ENCODE measurements around the gene BRPF1. TPM values are rescaled to one million over a fixed set of nuclear protein-coding genes. Genes with fewer than 3 reads are reported as not detected.

Gene BRPF1
- total RNA-seq, 1 experiment from 2014 or later: 20.4 TPM

GRCh38 chr3:9742560-9742959 lies 11.0 kb downstream of the BRPF1 start:
- DNase-seq: no peak
- Mint-ChIP-seq H3K4me3 (ENCODE audit: low read depth, unreplicated experiment) (no peak overlapping the region), H3K4me1 (ENCODE audit: low read depth, unreplicated experiment) (no peaks in the 10 kb centered on the region), H3K9me3 (ENCODE audit: low read depth, unreplicated experiment) (no peaks in the 10 kb centered on the region), H3K27ac (ENCODE audit: unreplicated experiment) (no peak overlapping the region), H3K36me3 (ENCODE audit: insufficient read depth, unreplicated experiment) (peaks cover 8% of the 10 kb centered on the region), H3K27me3 (ENCODE audit: unreplicated experiment) (no peaks in the 10 kb centered on the region)
- CTCF ChIA-PET: interaction anchor here (0.5 kb wide), 1 partner anchor 55 kb away, joined by 3 read pairs; no protein-coding TSS in a partner anchor
- no TSS peak for BruUV-seq (replicated peaks)
- intact Hi-C loops (cut with micrococcal nuclease; ENCODE audit: unreplicated experiment): no loop called here
- no peak for TF ChIP-seq CTCF (IDR thresholded peaks at IDR 0.05; ENCODE audit: unreplicated experiment)

GRCh38 chr3:9743548-9743947 lies 12.0 kb downstream of the BRPF1 start:
- Mint-ChIP-seq H3K4me3 (ENCODE audit: low read depth, unreplicated experiment) (no peak overlapping the region), H3K4me1 (ENCODE audit: low read depth, unreplicated experiment) (no peaks in the 10 kb centered on the region), H3K36me3 (ENCODE audit: insufficient read depth, unreplicated experiment) (peaks cover 8% of the 10 kb centered on the region), H3K27ac (ENCODE audit: unreplicated experiment) (no peak overlapping the region), H3K27me3 (ENCODE audit: unreplicated experiment) (no peaks in the 10 kb centered on the region), H3K9me3 (ENCODE audit: low read depth, unreplicated experiment) (no peaks in the 10 kb centered on the region)
- DNase-seq: no peak
- BruUV-seq (replicated peaks): no TSS peak
- CTCF ChIA-PET: no interaction called here
- intact Hi-C loops (cut with micrococcal nuclease; ENCODE audit: unreplicated experiment): no loop called here
- no peak for TF ChIP-seq CTCF (IDR thresholded peaks at IDR 0.05; ENCODE audit: unreplicated experiment)

- Mint-ChIP-seq H3K9me3 (ENCODE audit: low read depth, unreplicated experiment) (no peaks in the 10 kb centered on the region), H3K36me3 (ENCODE audit: insufficient read depth, unreplicated experiment) (peaks cover 10% of the 10 kb centered on the region), H3K27me3 (ENCODE audit: unreplicated experiment) (no peaks in the 10 kb centered on the region), H3K27ac (ENCODE audit: unreplicated experiment) (no peak overlapping the region), H3K4me1 (ENCODE audit: low read depth, unreplicated experiment) (no peaks in the 10 kb centered on the region), H3K4me3 (ENCODE audit: low read depth, unreplicated experiment) (no peak overlapping the region)
- DNase-seq: no peak
- TF ChIP-seq CTCF (IDR thresholded peaks at IDR 0.05; ENCODE audit: unreplicated experiment): no peak
- CTCF ChIA-PET: no interaction called here
- BruUV-seq (replicated peaks): no TSS peak
- intact Hi-C loops (cut with micrococcal nuclease; ENCODE audit: unreplicated experiment): no loop called here
Measured at GRCh38 chr3:9744162-9744561, 12.6 kb downstream of the BRPF1 start.

GRCh38 chr3:9745521-9745920 lies 14.0 kb downstream of the BRPF1 start:
- no peak for TF ChIP-seq CTCF (IDR thresholded peaks at IDR 0.05; ENCODE audit: unreplicated experiment)
- Mint-ChIP-seq H3K9me3 (ENCODE audit: low read depth, unreplicated experiment) (no peaks in the 10 kb centered on the region), H3K27ac (ENCODE audit: unreplicated experiment) (no peak overlapping the region), H3K4me3 (ENCODE audit: low read depth, unreplicated experiment) (no peak overlapping the region), H3K27me3 (ENCODE audit: unreplicated experiment) (no peaks in the 10 kb centered on the region), H3K4me1 (ENCODE audit: low read depth, unreplicated experiment) (peaks cover 5% of the 10 kb centered on the region), H3K36me3 (ENCODE audit: insufficient read depth, unreplicated experiment) (peaks cover 24% of the 10 kb centered on the region)
- intact Hi-C loops (cut with micrococcal nuclease; ENCODE audit: unreplicated experiment): no loop called here
- BruUV-seq (replicated peaks): no TSS peak
- no peak for DNase-seq
- CTCF ChIA-PET: no interaction called here

All from Calu3 (cell line).